Vagina (tissue), 2 donors: ENCODE measurements around the gene MARCHF4. TPM values are rescaled to one million over a fixed set of nuclear protein-coding genes. Genes with fewer than 3 reads are reported as not detected.

Source experiments
- DNase-seq, 2 donors: peaks; one replicate each; pipeline ENCODE4 v3.0.0-alpha.2; 2017; ENCODE audit errors: extremely low spot score in 2 of 2
- H3K27ac ChIP-seq: fragments of 200-600 bp; sonication (generic); one replicate; pipeline ENCODE4 v1.5.1; 2019
- H3K27me3 ChIP-seq: fragments of 200-600 bp; sonication (generic); one replicate; pipeline ENCODE4 v1.5.1; 2019
- H3K36me3 ChIP-seq, 2 donors: fragments of 200-600 bp; sonication (generic); one replicate each; pipeline ENCODE4 v1.5.1; 2017 to 2019
- H3K4me1 ChIP-seq: fragments of 200-600 bp; sonication (generic); one replicate; pipeline ENCODE4 v1.5.1; 2019
- H3K4me3 ChIP-seq, 2 donors: fragments of 200-600 bp; sonication (generic); 1 replicate in 1 of 2; 2 replicates in 1 of 2; pipeline ENCODE4 v1.5.1; 2016 to 2019
- H3K9me3 ChIP-seq: fragments of 200-600 bp; sonication (generic); one replicate; pipeline ENCODE4 v1.5.1; 2019
- POLR2A ChIP-seq, 2 donors: fragments of 450-650 bp; IDR thresholded peaks; one replicate each; pipeline ENCODE4 v1.6.1; 2017; ENCODE audit warnings: antibody characterized with exemption in 2 of 2, mild to moderate bottlenecking in 2 of 2, moderate library complexity in 2 of 2
- POLR2AphosphoS5 ChIP-seq, 2 donors: sonication (generic); formaldehyde crosslinking; IDR thresholded peaks; one replicate each; pipeline ENCODE4 v1.9.0; 2017; ENCODE audit warnings: antibody characterized with exemption in 2 of 2, mild to moderate bottlenecking in 2 of 2, low read depth in 1 of 2; ENCODE audit not compliant: insufficient read depth in 1 of 2
- intact Hi-C: fragments of 100-400 bp; cut with DNase I; formaldehyde crosslinking; loops from one replicate; pipeline ENCODE4 v1.15.1; 2023
- total RNA-seq: library from RNA; depleted of rRNA; stranded (reverse); fragments of >200 nt; gene quantifications from one replicate; pipeline ENCODE4 v1.2.3, GENCODE V29; 2016
- TF ChIP-seq, protein P1 (sequence below), 3 experiments: fragments of 450-650 bp in 2 of 3; fragments of 200-600 bp in 1 of 3; sonication (generic) in 1 of 3; IDR thresholded peaks; one replicate each; pipeline ENCODE4 v1.5.1; 2017 to 2019; ENCODE audit warnings: antibody characterized with exemption in 3 of 3, mild to moderate bottlenecking in 2 of 3, moderate library complexity in 2 of 3

The MARCHF4 gene
- total RNA-seq, 1 donor from 2014 or later: not detected

DNA sequence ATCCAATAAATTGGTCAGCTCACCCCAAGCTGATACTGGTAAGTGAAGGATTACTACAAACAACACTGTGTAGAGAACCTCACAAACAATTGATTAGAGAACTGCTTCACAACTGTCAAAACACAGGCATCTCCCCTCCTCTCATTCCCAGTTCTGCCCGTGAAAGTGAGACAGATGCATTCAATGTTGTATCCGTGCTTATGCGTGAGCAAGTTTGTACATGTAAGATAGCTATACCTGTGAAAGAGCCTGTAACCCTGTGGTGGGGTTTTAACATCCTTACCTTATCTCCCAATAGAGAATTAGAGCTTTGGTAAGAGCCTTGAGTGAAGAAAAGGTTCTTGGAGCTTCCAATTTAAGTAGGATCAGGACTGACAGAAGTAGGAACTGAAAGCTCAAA, 9.1 kb downstream of the MARCHF4 start:
- Histone ChIP-seq H3K4me3 (no peak overlapping the region), H3K9me3 (no peaks in the 10 kb centered on the region), H3K4me1 (no peaks in the 10 kb centered on the region), H3K27me3 (no peaks in the 10 kb centered on the region), H3K27ac (no peak overlapping the region), H3K36me3 (no peaks in the 10 kb centered on the region)
- intact Hi-C loops: no loop called here
- no peak for DNase-seq
- no peak for TF ChIP-seq POLR2AphosphoS5 (IDR thresholded peaks at IDR 0.05; ENCODE audit: insufficient read depth in 1 of 2, low read depth in 1 of 2)
- TF ChIP-seq, protein P1, sequence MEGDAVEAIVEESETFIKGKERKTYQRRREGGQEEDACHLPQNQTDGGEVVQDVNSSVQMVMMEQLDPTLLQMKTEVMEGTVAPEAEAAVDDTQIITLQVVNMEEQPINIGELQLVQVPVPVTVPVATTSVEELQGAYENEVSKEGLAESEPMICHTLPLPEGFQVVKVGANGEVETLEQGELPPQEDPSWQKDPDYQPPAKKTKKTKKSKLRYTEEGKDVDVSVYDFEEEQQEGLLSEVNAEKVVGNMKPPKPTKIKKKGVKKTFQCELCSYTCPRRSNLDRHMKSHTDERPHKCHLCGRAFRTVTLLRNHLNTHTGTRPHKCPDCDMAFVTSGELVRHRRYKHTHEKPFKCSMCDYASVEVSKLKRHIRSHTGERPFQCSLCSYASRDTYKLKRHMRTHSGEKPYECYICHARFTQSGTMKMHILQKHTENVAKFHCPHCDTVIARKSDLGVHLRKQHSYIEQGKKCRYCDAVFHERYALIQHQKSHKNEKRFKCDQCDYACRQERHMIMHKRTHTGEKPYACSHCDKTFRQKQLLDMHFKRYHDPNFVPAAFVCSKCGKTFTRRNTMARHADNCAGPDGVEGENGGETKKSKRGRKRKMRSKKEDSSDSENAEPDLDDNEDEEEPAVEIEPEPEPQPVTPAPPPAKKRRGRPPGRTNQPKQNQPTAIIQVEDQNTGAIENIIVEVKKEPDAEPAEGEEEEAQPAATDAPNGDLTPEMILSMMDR (IDR thresholded peaks at IDR 0.05): no peak
- no peak for TF ChIP-seq POLR2A (IDR thresholded peaks at IDR 0.05)

DNA sequence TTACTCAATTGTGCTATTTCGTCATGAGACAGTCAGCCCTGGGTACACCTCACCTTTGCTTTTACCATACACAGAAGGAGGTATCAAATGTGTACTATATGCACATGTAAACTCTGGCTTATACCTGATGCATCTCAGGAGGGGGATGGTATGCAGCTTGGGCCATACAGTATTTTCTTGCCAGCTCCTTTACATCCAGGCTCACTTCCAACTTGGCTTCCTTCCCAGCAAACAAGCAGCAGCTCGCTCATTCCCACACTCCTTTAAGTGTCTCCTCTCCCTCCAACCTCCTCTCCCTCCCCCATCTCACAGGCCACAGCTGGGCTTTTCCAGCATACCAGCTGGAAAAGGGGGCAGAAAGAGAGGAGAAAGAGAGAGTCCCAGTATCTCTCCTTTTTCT, 9.6 kb downstream of the MARCHF4 start:
- intact Hi-C loops: no loop called here
- DNase-seq: no peak
- Histone ChIP-seq H3K27me3 (no peaks in the 10 kb centered on the region), H3K27ac (no peak overlapping the region), H3K9me3 (no peaks in the 10 kb centered on the region), H3K4me3 (no peak overlapping the region), H3K36me3 (no peaks in the 10 kb centered on the region), H3K4me1 (no peaks in the 10 kb centered on the region)
- TF ChIP-seq POLR2AphosphoS5 (IDR thresholded peaks at IDR 0.05; ENCODE audit: insufficient read depth in 1 of 2, low read depth in 1 of 2): no peak
- TF ChIP-seq, protein P1 (IDR thresholded peaks at IDR 0.05): no peak
- no peak for TF ChIP-seq POLR2A (IDR thresholded peaks at IDR 0.05)

DNA sequence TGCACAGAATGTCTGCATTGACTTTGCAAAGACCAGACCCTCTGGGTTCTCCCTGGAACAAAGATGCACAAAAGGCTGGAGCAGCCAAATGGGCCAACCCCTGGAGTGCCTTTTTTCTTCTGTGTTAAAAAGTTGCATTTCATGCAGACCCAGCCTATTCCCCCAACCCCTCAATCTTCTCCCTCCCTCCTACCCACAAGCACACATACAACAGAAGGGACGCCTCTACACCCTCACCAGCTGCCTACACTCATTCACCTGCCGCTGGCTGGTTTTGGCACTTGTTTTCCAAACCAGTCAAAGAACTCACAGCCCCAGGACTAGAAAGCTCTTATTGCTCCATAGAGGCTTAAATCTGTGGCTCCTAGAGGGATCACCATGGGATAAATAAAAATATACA, 16.6 kb downstream of the MARCHF4 start:
- Histone ChIP-seq H3K27ac (no peak overlapping the region), H3K27me3 (no peaks in the 10 kb centered on the region), H3K4me3 (no peak overlapping the region), H3K4me1 (no peaks in the 10 kb centered on the region), H3K9me3 (no peaks in the 10 kb centered on the region), H3K36me3 (no peaks in the 10 kb centered on the region)
- intact Hi-C loops: no loop called here
- peak in 1 of 2 donors; percentile 28 for DNase-seq
- TF ChIP-seq, protein P1 (IDR thresholded peaks at IDR 0.05): no peak
- TF ChIP-seq POLR2A (IDR thresholded peaks at IDR 0.05) (no peak), POLR2AphosphoS5 (IDR thresholded peaks at IDR 0.05; ENCODE audit: insufficient read depth in 1 of 2, low read depth in 1 of 2) (no peak)

DNA sequence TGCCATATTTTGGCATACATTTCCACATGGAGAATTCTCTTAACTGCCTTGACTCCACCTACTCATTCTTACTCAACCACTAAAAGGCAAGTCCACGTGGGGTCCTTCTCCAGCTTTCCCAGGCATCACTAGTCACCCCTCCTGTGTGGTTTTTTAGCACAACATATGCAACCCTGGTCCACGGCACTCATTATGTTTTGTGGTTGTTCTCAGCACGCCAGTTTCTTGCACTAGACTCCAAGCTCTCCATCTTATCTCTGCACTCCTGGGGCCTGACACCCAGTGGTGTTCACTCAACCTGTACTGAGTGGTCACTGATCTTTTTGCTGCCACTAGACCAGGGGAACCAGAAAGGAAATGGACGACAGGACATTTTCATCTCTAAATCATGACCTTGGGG, 18.0 kb downstream of the MARCHF4 start:
- Histone ChIP-seq H3K4me3 (no peak overlapping the region), H3K27ac (no peak overlapping the region), H3K9me3 (no peaks in the 10 kb centered on the region), H3K36me3 (no peaks in the 10 kb centered on the region), H3K27me3 (no peaks in the 10 kb centered on the region), H3K4me1 (no peaks in the 10 kb centered on the region)
- peak in 1 of 2 donors; percentile 77 for DNase-seq
- TF ChIP-seq POLR2AphosphoS5 (IDR thresholded peaks at IDR 0.05; ENCODE audit: insufficient read depth in 1 of 2, low read depth in 1 of 2) (no peak), POLR2A (IDR thresholded peaks at IDR 0.05) (no peak)
- TF ChIP-seq, protein P1 (IDR thresholded peaks at IDR 0.05): no peak
- intact Hi-C loops: no loop called here

DNA sequence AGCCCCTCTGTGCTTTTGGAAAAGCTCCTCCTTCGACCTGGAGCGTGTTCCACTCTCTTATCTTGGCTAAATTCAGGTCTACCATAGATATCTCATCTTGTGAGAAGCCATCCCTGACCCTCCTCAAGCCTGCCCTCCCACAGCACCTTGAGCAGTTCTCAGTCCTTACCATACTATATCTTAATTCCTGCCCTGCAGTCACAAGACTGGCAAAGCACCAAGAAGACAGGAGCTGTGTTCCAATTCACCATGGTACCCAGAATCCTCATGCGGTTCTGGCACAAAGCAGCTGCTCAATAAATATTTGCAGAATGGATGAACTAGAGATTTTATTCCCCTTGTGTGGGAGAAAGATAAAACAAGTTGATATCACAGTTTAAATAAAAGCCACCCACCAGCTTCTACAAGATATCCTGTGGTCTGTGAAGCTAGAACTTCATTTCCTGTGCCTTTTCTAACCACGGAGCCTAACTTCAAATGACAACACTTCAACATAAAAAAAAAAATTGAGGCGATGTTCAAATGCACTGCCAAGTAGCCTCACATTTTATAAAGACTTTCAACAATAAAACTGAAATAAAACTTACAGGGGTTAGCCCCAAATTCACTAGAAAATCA, 19.5 kb downstream of the MARCHF4 start:
- DNase-seq: peak in 1 of 2 donors; percentile 22
- no peak overlapping the region for H3K27ac ChIP-seq
- H3K4me3 ChIP-seq: no peak overlapping the region
- TF ChIP-seq, protein P1 (IDR thresholded peaks at IDR 0.05): no peak
- TF ChIP-seq POLR2A (IDR thresholded peaks at IDR 0.05): no peak
- no peak for TF ChIP-seq POLR2AphosphoS5 (IDR thresholded peaks at IDR 0.05; ENCODE audit: insufficient read depth in 1 of 2, low read depth in 1 of 2)
- H3K27me3 ChIP-seq: no peaks in the 10 kb centered on the region
- H3K9me3 ChIP-seq: no peaks in the 10 kb centered on the region
- H3K36me3 ChIP-seq: no peaks in the 10 kb centered on the region
- intact Hi-C loops: no loop called here
- H3K4me1 ChIP-seq: no peaks in the 10 kb centered on the region
